HCT116 (cell line): ENCODE data around the gene COL26A1.

Experiments
- ATF3 ChIP-seq: IDR thresholded peaks from 2 replicates; pipeline ENCODE4 v1.6.1; 2012
- CBX3 ChIP-seq: IDR thresholded peaks from 2 replicates; pipeline ENCODE4 v1.6.1; 2012; ENCODE audit warnings: low read depth
- CEBPB ChIP-seq: IDR thresholded peaks from 2 replicates; pipeline ENCODE4 v1.6.1; 2012; ENCODE audit warnings: low read depth
- CTCF ChIP-seq, 3 experiments: fragments of 200-600 bp in 1 of 3; sonication (generic) in 1 of 3; IDR thresholded peaks in 2 of 3; conservative IDR thresholded peaks in 1 of 3; 2 replicates each; pipeline ENCODE4 v1.5.1; 2012 to 2017; ENCODE audit warnings: low read depth in 2 of 3, low read length in 2 of 3, antibody characterized with exemption in 1 of 3, borderline replicate concordance in 1 of 3, control low read depth in 1 of 3, mild to moderate bottlenecking in 1 of 3, mixed read lengths in 1 of 3, mixed run types in 1 of 3, moderate library complexity in 1 of 3; ENCODE audit not compliant: insufficient read depth in 1 of 3
- EGR1 ChIP-seq: IDR thresholded peaks from 2 replicates; pipeline ENCODE4 v1.6.1; 2012; ENCODE audit warnings: low read depth
- EZH2 ChIP-seq: fragments of 200-600 bp; sonication (generic); IDR thresholded peaks from 2 replicates; pipeline ENCODE4 v1.6.1; 2017; ENCODE audit warnings: antibody characterized with exemption, mixed run types
- JUND ChIP-seq: IDR thresholded peaks from 2 replicates; pipeline ENCODE4 v1.6.1; 2012
- POLR2A ChIP-seq: IDR thresholded peaks from 2 replicates; pipeline ENCODE4 v1.7.0; 2011; ENCODE audit warnings: borderline replicate concordance; ENCODE audit not compliant: insufficient read depth, insufficient read length; ENCODE audit errors: extremely low read depth
- POLR2AphosphoS5 ChIP-seq: IDR thresholded peaks from 2 replicates; pipeline ENCODE4 v1.6.1; 2011; ENCODE audit warnings: mild to moderate bottlenecking, low read depth, low read length, moderate library complexity
- RAD21 ChIP-seq: IDR thresholded peaks from 2 replicates; pipeline ENCODE4 v1.6.1; 2012; ENCODE audit warnings: low read depth, mild to moderate bottlenecking
- REST ChIP-seq: IDR thresholded peaks from 2 replicates; pipeline ENCODE4 v1.6.1; 2012; ENCODE audit warnings: low read depth
- SP1 ChIP-seq: IDR thresholded peaks from 2 replicates; pipeline ENCODE4 v1.6.1; 2012; ENCODE audit warnings: low read depth
- YY1 ChIP-seq: IDR thresholded peaks from 2 replicates; pipeline ENCODE4 v1.6.1; 2011; ENCODE audit warnings: low read length, low read depth, moderate library complexity, mild to moderate bottlenecking; ENCODE audit not compliant: insufficient replicate concordance; ENCODE audit errors: extremely low read depth
- ZFX ChIP-seq: fragments of 450-650 bp; IDR thresholded peaks from 2 replicates; pipeline ENCODE4 v1.6.1; 2017

- TF ChIP-seq JUND, result no peak
- no peak for TF ChIP-seq POLR2A
- no peak for TF ChIP-seq CTCF (IDR thresholded peaks at IDR 0.05 in 2 of 3, conservative IDR thresholded peaks at IDR 0.05 in 1 of 3; ENCODE audit: borderline replicate concordance in 1 of 3, insufficient read depth in 1 of 3, low read depth in 2 of 3, low read length in 2 of 3)
- TF ChIP-seq ATF3, result no peak
- no peak for TF ChIP-seq EZH2
- TF ChIP-seq EGR1, result no peak
- no peak for TF ChIP-seq SP1
- TF ChIP-seq YY1, result no peak
- no peak for TF ChIP-seq POLR2AphosphoS5
- TF ChIP-seq RAD21, result no peak
- TF ChIP-seq CEBPB, result no peak
- no peak for TF ChIP-seq ZFX
- TF ChIP-seq CBX3, result no peak
- no peak for TF ChIP-seq REST
Observed at GRCh38 chr7:101393865-101394264, 31.2 kb downstream of the COL26A1 start.
